Activated CD8-positive, alpha-beta memory T cell treated with anti-CD3 and anti-CD28 coated beads for 48 hours (primary cell): ENCODE measurements around the gene BCL2L15.

Source experiments
- DNase-seq, 3 experiments: peaks; one replicate each; pipeline ENCODE4 v3.0.0-alpha.2; 2020; ENCODE audit warnings: low read depth in 2 of 3, low spot score in 2 of 3

BCL2L15 gene

DNA sequence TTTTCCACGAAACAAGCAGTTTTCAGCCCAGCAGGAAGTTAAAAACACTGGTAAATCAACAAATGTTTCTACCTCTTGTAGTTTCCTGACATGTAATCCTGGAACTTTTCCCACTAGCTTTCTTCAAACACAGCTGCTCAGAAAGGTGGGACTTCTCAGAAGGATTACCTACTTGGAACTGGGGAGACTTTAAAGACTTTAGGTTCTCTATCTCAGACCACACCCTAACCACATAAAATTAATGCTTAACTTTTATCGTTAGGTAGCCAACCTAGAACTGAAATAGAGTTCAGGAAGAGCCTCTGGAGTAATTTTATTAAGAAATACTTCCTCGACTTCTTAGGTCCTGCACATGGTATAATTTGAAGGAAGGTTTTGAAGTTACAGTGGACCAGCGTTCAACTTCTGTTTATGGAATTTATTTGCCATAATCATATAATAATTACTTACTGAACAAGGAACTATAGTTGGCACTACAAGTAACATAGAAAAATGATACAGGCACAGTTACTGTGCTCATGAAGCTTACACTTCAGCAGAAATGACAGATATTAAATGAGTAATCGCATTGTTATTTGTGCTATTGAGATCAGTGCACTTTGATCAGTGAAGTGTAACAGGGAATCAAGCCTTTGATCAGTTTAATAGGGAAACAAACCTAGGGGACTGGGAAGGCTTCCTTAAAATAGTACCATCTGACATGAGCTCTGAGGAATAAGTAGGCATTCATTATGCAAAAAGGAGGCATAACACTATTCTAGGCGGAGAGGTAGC lies at the start of gene BCL2L15:
BCL2L15 (minus strand) TSS at position 180 of the 774 bp plus-strand sequence. CDS start 206 bp downstream, outside the sequence.
- no peak for DNase-seq

DNA sequence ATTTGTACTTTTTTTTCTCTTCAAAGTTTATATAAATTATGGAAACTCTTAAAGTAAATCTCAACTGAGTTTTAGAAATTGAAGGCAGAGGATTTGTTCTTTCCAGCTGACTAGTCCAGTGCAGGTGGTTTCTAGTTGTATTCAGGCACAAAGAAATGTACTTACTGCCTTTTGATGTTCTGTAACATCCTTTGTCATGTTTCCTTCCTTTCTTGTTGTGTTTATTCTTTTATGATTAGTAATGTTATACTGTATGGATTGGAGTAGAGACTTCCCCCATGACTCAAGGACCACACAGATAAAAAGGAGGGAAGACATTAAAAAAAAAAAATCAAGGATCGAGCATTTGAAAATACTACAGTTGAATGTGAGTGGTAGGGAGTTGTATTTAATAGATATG lies 49.8 kb upstream of the BCL2L15 start:
- no peak for DNase-seq

DNA sequence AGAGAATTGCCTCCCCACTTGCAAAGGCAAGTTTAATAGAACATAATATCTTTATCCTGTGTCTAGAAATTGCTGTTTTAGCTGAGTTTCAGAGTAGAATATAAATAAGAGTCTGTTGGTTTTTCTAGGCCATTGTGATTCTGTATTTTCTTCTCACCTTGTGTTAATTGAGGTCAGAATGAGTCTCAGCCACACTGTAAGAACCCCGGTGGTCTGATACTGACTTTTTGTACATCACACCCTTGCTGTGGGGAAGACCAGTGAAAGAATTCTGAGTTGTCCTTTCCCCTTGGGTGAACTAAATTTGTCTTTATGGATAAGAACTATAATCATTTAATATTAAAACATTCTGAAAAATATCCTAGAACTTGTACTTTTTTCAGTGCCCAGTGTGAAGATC lies 48.6 kb upstream of the BCL2L15 start:
- no peak for DNase-seq

DNA sequence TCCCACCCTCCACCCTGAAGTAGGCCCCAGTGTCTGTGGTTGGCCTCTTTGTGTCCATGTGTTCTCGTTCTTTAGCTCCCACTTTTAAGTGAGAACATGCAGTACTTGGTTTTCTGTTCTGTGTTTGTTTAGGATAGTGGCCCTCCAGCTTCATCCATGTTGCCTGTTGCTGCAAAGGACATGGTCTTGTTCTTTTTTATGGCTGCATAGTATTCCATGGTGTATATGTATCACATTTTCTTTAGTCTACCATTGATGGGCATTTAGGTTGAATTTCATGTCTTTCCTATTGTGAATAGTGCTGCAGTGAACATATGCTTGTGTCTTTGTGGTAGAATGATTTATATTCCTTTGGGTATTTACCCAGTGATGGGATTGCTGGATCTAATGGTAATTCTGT lies 47.8 kb upstream of the BCL2L15 start:
- no peak for DNase-seq

DNA sequence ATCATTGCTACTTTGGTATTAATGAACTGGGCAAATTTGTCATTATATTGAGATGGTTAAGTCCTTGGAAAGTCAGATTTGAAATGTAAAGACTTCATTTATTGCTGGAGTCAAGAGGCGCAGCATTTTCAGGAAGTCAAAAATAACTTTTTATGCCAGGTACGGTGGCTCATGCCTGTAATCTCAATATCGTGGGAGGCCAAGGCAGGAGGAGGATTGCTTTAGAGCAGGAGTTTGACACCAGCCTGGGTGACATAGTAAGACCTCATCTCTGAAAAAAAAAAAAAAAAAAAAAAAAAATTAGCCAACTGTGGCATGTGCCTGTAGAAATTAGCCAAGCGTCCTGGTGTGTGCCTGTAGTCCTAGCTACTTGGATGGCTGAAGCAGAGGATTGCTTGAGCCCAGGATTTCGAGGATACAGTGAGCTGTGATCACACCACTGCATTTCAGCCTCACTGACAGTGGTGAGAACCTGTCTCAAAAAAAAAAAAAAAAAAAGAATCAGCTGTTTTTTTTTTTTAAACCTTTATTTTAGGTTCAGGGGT lies 47.2 kb upstream of the BCL2L15 start:
- no peak for DNase-seq

DNA sequence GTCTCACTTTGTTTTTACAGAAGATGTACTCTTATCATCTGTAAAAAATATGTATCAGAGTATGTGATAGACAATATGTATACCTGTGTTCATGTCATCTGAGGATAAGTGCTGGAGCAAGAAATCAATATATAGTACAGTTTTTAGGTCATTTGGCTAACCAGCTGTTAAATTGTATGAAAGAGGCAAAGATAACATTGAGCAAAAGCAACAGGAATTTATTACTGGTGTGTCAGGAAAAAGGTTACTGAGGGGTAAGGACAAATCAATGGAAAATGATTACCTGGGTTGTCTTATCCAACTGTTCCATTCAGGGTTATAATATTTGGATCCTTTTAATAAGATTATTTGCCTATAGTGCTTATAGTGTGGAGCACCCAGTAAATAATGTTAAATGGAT lies 46.6 kb upstream of the BCL2L15 start:
- no peak for DNase-seq

DNA sequence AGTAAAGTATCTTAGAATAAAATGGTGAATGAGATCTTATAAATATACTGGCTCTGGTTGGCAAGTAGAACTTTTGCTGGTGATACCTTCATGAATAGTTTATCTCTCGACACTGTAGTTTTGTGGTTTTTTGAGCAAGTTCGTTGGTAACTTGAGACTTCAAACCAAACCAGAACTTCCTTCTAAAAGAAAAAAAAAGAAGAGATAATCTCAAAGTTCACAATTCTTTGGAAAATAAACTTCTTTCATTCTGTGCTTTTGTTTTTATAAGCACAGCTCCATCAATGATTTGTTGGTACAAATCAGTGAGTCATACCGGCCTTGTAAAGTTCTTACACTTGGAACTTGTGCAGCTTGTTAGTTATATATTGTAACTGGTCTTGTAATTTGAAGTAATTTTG lies 44.1 kb upstream of the BCL2L15 start:
- DNase-seq = no peak

DNA sequence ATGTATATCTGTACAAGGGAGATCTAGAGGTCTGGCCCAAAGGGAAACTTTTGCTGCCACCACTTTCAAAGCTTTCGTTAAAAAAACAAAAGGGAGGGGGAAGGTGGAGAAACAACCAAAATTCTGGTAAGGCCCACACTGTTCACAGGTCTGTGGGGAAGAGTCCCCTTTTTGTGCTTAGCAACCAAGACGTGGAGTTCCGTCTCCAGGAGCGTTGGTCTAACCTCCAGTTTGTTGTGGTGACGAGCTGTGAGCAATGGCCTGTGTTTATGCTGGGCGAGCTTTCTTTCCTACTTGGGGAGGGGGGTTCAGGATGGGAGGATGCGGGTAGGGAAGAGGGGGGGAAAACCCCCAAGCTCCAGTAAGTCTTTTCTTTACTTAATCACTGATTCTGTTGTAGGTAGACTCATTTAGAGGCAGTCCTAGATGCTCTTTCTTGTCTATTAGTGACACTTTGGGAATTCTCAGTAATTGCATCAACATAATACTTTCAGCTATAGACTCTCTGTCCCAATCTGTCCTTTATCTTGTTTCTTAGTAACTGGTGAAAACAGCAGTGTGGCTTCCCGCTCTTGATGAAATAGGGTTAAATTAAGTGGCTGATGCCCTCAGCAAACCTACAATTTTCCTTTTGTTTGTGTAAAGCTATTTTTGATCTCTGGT lies 43.2 kb upstream of the BCL2L15 start:
- peak; percentile 23 to 50 (median 38) for DNase-seq

DNA sequence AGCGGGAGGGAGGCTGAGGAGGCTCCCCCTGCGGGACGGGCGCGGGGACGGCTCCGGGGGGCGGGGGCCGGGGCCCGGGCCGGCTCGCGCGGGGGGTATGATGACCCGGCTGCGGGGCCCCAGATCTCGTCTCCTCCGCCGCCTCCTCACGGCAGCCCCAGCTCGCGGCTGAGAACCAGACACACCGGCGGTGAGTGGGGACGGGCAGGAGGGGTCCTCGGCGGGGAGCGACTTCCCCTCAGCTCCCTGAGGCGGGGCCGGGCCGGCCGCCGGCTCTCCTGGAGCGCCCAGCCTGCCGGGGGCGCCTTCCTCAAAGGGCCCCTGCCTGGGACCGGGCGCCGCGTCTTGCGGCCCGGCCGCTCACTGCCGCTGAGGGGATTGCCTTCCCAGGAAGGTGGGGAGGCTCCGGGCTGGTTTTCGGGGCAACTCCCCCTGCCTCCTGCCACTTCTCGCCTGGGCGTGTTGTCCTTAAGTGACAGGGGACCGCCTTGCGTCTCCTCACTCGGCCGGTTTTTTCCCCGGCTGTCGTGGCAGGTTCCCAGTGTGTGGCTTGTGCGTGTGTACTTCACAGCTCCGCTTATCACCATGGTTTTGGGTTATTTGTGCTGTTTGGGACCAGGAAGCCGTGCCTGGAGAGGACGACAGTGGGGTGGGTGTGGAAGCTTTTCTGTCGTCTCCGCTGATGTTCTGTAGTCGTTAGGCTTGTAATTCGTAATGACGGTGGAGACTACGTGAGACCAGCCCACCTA lies 42.5 kb upstream of the BCL2L15 start:
- DNase-seq = peak; percentile 39 to 43 (median 40)

DNA sequence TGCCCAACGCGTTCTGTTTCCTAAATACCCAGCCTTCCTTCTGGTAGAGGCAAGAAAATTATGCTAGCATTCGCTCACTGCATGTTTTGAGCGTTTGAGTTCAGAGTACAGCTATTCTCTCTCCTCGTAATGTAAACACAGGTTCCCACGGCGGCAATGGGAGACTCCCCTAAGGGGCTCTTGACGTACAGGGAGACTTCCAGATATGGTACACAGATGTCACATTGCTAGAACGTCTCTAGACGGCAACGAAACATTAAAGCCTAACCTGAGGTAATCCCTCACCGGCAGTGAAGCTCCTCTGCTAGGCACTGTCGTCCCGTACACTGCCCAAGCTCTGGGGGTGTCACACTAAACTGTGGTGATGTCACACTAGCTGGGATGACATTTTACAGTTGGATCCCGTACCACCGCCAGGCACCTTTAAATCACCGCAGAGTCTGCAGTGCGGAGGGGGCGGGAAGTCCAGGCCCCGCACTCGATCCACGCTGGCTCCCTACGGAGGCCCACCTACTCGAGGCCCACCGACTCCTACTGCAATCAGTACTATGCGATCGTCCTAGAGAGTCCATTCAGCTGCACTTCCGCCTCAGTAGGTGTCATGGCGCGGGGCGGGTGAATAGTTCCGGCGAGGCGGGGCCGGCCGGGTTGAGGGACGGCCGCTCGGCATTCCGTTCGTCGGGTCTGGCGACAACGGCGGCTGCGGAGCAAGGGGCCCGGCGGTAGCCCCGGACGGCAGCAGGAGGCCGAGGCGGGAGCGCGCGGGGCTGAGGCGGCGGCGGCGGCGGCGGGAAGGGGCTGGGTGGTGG lies 41.8 kb upstream of the BCL2L15 start, which contains the start of gene HIPK1:
HIPK1 (plus strand) TSS at position 384 of the 809 bp plus-strand sequence.
- peak; percentile 79 to 87 (median 79) for DNase-seq

DNA sequence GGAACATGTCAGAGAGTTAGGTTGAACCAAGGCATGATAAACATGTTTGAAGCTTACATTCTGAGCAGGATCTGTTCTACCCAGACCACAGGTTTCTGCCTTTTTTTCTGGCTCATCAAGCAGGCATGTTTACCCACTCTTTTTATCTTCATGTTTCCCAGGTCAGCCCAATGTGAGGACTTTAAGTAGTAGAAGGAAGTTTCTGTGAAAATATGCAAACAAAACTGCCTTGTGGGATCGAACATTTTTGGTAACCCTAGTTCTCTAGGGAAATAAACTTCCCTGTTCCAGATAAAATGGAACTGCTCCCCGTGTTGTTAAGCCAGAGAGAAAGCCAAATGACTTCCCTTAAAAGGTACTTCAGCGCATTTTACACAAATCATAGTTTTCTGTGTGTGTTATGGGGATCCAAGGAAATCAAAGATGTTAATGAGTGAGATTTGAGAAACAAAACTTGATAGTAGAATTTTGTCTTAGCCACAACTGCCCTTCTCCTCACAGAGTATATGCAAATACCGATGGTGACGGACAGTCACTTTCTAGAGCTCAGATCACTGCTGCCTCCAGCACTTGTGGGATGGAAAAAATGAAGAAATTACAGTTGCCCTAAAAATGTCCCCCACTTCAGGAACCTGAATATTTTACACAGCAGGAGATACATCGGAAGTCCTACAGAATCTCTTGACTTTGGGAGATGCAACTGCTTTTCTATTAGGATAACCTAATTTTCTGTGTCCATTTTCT lies 41.0 kb upstream of the BCL2L15 start:
- DNase-seq = no peak

DNA sequence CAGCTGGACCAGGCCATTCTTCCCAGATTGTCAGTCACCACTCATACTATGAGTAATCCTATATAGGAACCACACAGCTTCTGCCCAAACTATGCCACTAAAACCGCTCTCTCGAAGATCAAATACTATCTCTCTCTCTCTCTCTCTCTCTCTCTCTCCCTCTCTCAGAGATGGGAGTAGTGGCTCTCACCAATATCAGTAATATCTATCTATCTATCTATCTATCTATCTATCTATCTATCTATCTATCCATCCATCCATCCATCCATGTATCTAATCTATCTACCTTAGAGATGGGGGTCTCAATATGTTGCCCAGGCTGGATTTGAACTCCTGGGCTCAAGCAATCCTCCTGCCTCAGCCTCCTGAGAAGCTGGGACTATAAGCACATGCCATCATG lies 37.1 kb upstream of the BCL2L15 start:
- no peak for DNase-seq

DNA sequence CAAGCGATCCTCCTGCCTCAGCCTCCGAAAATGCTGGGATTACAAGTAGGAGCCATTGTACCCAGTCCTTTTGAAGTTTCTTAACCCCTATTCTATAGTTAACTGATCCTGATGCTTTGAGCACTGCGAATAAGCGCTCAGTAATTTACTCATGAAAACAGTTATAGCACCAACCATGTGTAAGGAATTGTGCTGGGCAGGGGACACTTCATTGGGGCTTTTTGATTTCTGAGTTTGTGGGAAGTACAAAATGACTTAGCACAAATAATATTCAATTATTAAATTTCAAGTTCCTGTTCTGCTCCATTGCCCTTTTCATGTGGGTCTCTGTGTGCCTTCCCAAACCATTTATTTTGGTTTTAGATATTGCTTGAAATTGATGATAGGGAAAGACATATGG lies 35.6 kb upstream of the BCL2L15 start:
- DNase-seq = no peak

DNA sequence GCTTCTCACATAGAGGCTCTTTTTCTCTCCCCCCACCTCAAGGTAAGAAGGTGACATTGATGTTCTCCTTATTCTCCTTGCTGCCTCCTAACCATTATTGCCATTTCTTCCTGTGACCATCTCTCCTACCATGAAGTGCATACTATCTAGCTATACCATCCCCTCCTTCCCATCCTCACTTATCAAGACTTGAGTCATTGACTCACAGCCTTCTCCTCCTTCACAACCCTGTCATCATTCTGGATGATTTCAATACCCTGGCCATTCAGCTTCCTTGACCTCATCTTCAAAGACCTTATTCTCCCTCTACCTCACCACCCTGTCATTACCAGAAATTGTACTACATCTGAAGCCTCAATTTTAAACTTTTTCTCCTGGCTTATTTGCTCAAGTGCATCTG lies 30.9 kb upstream of the BCL2L15 start:
- DNase-seq = no peak

DNA sequence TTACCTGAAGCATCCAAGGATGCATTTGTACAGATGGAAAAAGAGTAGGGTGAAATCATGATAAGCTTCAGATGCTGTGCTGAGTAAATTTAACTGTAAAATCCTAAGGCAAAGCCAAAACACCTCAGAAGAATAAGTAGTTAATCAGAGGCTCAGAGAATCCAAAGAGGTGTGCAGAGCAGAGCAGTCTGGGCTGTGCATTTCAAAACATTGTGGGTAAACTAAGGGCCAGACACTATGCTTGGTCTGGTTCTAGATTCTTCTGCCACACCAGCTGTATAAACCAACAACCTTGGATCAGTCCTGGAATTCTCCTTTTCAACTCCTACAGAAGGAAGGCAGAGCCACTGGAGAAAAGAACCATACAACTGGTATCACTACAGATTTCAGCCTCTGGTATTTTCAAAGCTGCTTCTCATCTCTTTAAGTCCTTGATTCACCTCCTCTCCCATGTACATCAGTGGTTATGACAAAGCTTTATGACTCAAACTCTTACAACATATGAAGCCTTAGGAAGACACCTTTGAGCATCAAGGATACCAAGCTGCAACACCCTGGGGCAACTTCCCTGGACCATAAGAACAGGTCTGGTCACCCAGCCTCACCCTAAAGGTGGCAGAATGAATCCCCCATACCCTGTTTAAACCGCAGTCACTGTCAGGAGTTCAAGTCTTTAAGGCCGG lies 30.2 kb upstream of the BCL2L15 start:
- DNase-seq = no peak

DNA sequence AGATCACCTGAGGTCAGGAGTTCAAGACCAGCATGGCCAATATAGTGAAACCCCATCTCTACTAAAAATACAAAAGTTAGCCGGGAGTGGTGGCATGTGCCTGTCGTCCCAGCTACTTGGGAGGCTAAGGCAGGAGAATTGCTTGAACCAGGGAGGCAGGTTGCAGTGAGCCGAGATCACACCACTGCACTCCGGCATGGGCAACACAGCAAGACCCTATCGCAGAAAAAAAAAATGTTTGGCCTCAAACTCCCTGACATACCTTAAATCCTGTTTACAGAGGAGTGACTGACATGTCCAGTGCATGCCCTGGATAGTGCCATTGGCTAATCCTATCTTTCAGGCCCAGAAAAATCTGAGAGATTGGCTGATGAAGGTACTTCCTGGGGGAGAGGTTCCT lies 29.6 kb upstream of the BCL2L15 start:
- no peak for DNase-seq

DNA sequence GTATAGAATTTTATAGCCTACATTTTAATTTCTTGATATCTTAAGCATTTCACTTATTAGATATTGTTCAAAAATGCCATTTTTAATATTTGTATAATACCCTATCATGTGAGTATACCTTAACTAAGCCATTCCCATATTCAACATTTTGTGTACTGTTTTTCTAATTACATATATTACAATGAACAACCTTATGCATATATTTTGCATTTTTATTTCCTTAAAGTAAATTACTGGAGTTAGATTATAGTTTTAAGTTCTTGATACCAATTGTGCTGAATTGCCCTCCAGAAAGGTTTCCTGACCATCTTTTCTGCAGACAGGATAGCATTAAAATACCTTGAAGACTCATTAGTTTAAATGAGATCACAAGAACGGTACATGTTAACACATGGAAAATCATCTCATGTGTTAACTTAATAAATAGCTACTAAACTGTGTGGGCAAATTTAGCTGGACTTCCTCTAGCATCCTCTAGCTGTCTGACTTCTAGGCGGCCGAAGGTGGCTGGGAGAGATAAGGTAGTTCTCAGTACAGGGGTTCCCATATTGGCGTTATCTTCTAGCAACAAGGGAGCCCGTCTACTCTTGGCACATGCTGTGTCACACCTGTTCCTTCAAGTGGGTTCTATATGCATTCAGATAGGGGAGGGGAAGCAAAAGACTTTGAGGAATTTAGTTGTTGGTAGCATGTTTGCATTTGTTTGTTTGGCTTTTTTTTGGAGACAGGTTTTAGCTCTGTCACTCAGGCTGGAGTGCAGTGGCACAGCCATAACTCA lies 26.7 kb upstream of the BCL2L15 start:
- DNase-seq = no peak

DNA sequence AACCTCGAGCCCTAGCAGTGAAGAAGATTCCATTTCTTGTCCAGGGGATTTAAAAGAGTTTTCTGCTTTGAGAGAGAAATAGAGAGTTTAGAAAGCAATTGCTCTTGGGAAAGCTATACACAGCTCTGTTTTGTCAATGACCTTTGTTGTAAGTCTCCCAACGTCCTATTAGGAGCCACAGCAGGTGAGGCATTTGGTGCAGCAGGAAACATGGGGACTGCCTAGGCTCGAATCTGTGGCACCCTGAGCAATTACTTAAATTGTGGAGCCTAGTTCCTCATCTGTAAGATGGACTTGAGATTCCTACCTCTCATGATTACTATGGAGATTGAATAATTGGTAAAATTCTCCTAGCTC lies 25.9 kb upstream of the BCL2L15 start:
- no peak for DNase-seq
